Type B pancreatic cell (in vitro differentiated cells): Measurements from ENCODE around the gene TRIP10. TPM values are rescaled to one million over a fixed set of nuclear protein-coding genes. Genes with fewer than 3 reads are reported as not detected.

Source experiments
- DNase-seq: peaks from one replicate; pipeline ENCODE4 v3.0.0; 2021; ENCODE audit warnings: mixed read lengths; ENCODE audit not compliant: unreplicated experiment; ENCODE audit errors: extremely low spot score
- H3K27ac Mint-ChIP-seq: 2 replicates; pipeline ENCODE4 v1.8.0; 2021; ENCODE audit warnings: mild to moderate bottlenecking, mixed read lengths
- H3K27me3 Mint-ChIP-seq: 2 replicates; pipeline ENCODE4 v1.8.0; 2021; ENCODE audit warnings: mixed read lengths
- H3K36me3 Mint-ChIP-seq: 2 replicates; pipeline ENCODE4 v1.8.0; 2021; ENCODE audit warnings: mixed read lengths
- H3K4me1 Mint-ChIP-seq: one replicate; pipeline ENCODE4 v1.8.0; 2021; ENCODE audit warnings: mixed read lengths; ENCODE audit not compliant: unreplicated experiment
- H3K4me3 Mint-ChIP-seq: 2 replicates; pipeline ENCODE4 v1.8.0; 2021; ENCODE audit warnings: mild to moderate bottlenecking, mixed read lengths
- H3K9me3 Mint-ChIP-seq: 2 replicates; pipeline ENCODE4 v1.8.0; 2021; ENCODE audit warnings: mixed read lengths
- total RNA-seq: library from RNA; stranded (reverse); gene quantifications from 2 replicates; pipeline ENCODE4 v1.2.1, GENCODE V29; 2021; ENCODE audit warnings: low replicate concordance
- TF ChIP-seq, protein P1 (sequence below): fragments of 200-600 bp; sonication (generic); conservative IDR thresholded peaks from 2 replicates; pipeline ENCODE4 v1.5.0; 2021; ENCODE audit warnings: antibody characterized with exemption, mild to moderate bottlenecking

Gene TRIP10
- total RNA-seq, 1 donor from 2014 or later, result 35.1 TPM

DNA sequence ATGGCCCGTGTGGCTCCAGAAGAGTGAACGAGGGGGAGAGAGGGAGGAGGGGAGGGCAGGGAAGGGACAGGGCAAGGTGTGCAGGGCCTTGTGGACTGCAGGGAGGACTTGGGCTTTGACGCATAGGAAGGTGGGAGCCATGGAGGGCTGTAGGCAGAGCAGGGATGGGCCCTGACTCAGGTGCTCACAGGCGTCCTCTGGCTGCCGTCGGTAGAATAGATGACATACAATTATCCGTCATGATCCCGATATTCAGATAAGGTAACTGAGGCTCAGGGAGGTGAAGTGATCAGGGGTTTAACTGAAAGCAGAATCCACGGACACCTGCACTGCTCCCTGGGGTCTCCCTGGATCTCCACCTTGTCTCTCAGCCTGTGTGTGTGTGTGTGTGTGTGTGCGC, 22.4 kb upstream of the TRIP10 start:
- H3K4me3 Mint-ChIP-seq, result no peak overlapping the region
- no peak for DNase-seq
- TF ChIP-seq, protein P1, sequence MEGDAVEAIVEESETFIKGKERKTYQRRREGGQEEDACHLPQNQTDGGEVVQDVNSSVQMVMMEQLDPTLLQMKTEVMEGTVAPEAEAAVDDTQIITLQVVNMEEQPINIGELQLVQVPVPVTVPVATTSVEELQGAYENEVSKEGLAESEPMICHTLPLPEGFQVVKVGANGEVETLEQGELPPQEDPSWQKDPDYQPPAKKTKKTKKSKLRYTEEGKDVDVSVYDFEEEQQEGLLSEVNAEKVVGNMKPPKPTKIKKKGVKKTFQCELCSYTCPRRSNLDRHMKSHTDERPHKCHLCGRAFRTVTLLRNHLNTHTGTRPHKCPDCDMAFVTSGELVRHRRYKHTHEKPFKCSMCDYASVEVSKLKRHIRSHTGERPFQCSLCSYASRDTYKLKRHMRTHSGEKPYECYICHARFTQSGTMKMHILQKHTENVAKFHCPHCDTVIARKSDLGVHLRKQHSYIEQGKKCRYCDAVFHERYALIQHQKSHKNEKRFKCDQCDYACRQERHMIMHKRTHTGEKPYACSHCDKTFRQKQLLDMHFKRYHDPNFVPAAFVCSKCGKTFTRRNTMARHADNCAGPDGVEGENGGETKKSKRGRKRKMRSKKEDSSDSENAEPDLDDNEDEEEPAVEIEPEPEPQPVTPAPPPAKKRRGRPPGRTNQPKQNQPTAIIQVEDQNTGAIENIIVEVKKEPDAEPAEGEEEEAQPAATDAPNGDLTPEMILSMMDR, result no peak
- no peaks in the 10 kb centered on the region for H3K36me3 Mint-ChIP-seq
- peaks cover 18% of the 10 kb centered on the region for H3K27me3 Mint-ChIP-seq
- no peaks in the 10 kb centered on the region for H3K4me1 Mint-ChIP-seq
- H3K9me3 Mint-ChIP-seq, result peaks cover 4% of the 10 kb centered on the region
- no peak overlapping the region for H3K27ac Mint-ChIP-seq

DNA sequence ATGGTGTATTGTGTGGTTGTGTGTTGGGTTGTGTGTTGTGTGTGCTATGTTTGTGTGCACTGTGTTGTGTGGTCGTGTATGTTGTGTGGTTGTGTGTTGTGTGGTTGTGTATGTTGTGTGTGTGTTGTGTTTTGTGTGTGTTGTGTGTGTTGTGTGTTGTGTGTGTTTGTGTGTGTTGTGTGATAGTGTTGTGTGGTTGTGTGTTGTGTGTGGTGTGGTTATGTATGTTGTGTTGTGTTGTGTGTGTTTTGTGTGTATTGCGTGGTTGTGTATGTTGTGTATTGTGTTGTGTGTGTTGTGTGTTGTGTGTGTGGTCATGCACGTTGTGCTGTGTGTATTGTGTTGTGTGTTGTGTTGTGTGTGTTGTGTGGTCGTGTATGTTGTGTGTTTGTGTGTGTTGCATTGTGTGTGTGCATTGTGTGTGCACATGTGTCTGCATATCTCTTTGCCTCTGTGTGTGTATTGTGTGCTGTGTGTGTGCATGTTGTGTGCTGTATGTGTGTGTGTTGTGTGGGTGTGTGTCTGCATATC, 22.0 kb upstream of the TRIP10 start:
- Mint-ChIP-seq H3K9me3 (peaks cover 4% of the 10 kb centered on the region), H3K4me3 (no peak overlapping the region), H3K36me3 (no peaks in the 10 kb centered on the region), H3K4me1 (no peaks in the 10 kb centered on the region), H3K27ac (no peak overlapping the region), H3K27me3 (peaks cover 13% of the 10 kb centered on the region)
- TF ChIP-seq, protein P1, result no peak
- no peak for DNase-seq

DNA sequence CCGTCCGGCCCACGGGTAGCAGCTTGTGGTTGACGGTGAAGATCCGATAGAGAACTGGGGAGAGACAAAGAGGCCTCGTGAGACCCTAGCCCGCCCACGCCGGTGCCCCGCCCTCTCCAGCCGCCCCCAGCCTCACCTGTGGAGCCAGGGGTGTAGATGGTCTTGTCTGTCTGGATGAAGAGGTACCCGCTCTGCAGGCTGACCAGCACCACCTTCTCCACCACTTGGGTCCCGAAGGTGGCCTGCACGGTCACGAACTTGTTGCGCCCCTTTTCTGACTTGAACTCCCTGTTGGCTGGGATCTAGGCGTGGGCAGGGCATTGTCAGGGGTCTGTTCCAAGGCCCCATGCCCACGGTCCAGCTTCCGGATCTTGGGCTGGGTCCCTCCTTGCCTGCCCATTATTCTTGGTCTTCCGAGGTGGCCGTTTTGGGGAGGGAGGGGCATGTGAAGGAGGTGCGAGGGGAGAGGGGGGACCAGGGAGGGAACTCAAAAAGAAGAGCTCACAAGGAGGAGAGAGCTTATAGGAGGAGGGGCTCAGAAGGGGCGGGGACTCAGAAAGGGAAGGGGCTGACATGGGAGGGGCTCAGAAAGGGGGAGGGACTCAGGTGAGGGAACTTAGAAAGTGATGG, 21.3 kb upstream of the TRIP10 start:
- H3K9me3 Mint-ChIP-seq, result peaks cover 4% of the 10 kb centered on the region
- no peak for DNase-seq
- TF ChIP-seq, protein P1, result no peak
- H3K36me3 Mint-ChIP-seq, result no peaks in the 10 kb centered on the region
- peaks cover 7% of the 10 kb centered on the region for H3K27me3 Mint-ChIP-seq
- H3K4me1 Mint-ChIP-seq, result no peaks in the 10 kb centered on the region
- no peak overlapping the region for H3K4me3 Mint-ChIP-seq
- no peak overlapping the region for H3K27ac Mint-ChIP-seq

DNA sequence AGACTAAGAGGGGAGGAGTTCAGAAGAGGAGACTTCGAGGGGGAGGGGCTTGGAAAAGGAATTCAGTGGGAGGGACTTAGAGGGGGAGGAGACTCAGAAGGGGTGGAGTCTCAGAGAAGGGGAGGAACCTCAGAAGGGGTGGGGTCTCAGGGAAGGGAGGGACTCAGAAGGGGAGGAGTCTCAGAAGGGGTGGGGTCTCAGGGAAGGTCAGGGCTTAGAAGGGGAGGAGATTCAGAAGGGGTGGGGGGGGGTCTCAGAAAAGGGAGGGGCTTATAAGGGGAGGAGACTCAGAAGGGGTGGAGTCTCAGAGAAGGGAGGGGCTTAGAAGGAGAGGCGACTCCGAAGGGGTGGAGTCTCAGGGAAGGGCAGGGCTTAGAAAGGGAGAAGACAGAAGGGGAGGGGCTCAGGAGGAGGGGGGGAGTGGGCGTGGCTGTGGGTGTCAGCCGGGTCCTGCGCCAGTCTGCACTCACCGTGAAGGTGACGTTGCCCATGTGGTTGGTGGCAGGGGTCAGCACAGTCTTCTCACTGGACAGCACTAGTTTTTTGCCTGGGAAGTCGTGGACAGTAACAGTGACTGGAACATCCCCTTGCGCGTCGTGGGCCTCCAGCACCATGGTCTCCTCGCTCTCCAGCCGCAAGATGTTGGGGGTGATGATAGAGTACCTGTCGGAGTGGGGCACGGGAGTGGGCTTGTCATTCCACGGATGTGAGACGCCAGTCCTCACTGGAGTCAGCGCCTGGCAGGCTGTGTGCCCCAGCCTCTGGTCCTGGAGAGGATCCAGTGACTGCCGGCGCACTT, 20.5 kb upstream of the TRIP10 start:
- peaks cover 7% of the 10 kb centered on the region for H3K27me3 Mint-ChIP-seq
- no peaks in the 10 kb centered on the region for H3K4me1 Mint-ChIP-seq
- H3K27ac Mint-ChIP-seq, result no peak overlapping the region
- TF ChIP-seq, protein P1, result no peak
- no peak for DNase-seq
- no peaks in the 10 kb centered on the region for H3K36me3 Mint-ChIP-seq
- peaks cover 4% of the 10 kb centered on the region for H3K9me3 Mint-ChIP-seq
- H3K4me3 Mint-ChIP-seq, result no peak overlapping the region

DNA sequence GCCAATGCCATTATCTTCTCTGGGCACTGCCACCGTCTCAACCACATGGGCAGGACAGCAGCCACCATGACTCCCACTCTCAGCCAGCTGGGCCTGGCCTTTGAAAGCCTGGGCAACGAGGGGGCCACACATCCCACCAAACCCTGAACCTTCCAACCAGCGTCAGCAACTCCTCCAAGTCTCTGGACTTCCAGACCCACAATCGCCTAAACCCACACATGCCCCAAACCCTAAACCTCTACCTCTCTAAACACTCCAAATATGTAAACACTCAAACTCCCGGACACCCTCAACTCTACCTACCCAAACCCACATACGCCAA, 20.0 kb upstream of the TRIP10 start:
- Mint-ChIP-seq H3K27me3 (peaks cover 7% of the 10 kb centered on the region), H3K9me3 (peaks cover 4% of the 10 kb centered on the region)
- no peak for DNase-seq

More for the DNA sequence above, 20.0 kb upstream of the TRIP10 start:
- Mint-ChIP-seq H3K4me1 (no peaks in the 10 kb centered on the region), H3K36me3 (no peaks in the 10 kb centered on the region), H3K27ac (no peak overlapping the region), H3K4me3 (no peak overlapping the region)
- TF ChIP-seq, protein P1, result no peak
